Measurements from ENCODE around the gene NLGN1. TPM values are rescaled to one million over a fixed set of nuclear protein-coding genes. Genes with fewer than 3 reads are reported as not detected.

NLGN1 gene
- total RNA-seq, 1 experiment from 2014 or later, result 5.2 TPM

DNA sequence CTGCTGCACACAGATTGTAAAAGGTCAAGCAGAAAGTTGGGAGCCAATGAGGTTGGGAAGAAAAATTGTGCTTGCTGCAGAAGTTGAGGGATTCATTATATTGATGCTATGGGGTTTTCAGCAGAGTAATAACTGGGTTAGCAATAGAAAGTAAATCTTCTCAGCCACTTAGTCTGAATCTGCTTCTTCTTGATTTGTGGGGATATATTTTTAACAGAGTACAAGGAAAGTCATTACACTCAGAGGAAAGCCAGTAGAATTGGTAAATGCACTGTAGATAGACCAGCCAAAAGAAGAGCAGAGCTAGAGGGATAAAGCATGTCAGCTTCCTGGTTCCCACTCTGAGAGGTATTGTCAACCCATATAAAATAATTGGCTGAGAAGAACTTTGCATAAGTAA lies 663.6 kb downstream of the NLGN1 start:
- H3K4me1 Mint-ChIP-seq, result no peaks in the 10 kb centered on the region
- Histone ChIP-seq H3K9ac (ENCODE audit: extremely low read depth, insufficient read length, low read length) (no peak overlapping the region), H3K9me3 (ENCODE audit: control insufficient read depth, low read depth, low read length) (no peaks in the 10 kb centered on the region), H3K27ac (ENCODE audit: insufficient read length, low read depth, low read length) (no peak overlapping the region), H2BK5ac (ENCODE audit: insufficient read length, low read length) (no peak overlapping the region), H3K4me1 (ENCODE audit: insufficient read depth, low read length) (no peaks in the 10 kb centered on the region), H3K27me3 (ENCODE audit: insufficient read depth, low read length) (no peaks in the 10 kb centered on the region), H2AFZ (ENCODE audit: low read length) (no peak overlapping the region), H3K79me2 (ENCODE audit: insufficient read depth, low read length) (no peaks in the 10 kb centered on the region), H4K20me1 (ENCODE audit: control insufficient read depth, insufficient read depth, insufficient read length) (no peaks in the 10 kb centered on the region), H4K8ac (replicated peaks; ENCODE audit: insufficient read length, low read depth, low read length) (no peak overlapping the region), H3K56ac (ENCODE audit: insufficient read length, low read depth, low read length) (no peak overlapping the region), H2BK20ac (ENCODE audit: low read depth, low read length, poor library complexity, severe bottlenecking) (no peak overlapping the region), H3K18ac (ENCODE audit: insufficient read length, low read depth, low read length) (no peak overlapping the region), H3K14ac (ENCODE audit: insufficient read depth, low read length) (no peak overlapping the region), H3K79me1 (ENCODE audit: insufficient read depth, low read depth, low read length, poor library complexity, severe bottlenecking) (no peaks in the 10 kb centered on the region), H3K23me2 (ENCODE audit: insufficient read length, low read depth, low read length, poor library complexity, severe bottlenecking) (no peaks in the 10 kb centered on the region), H3K4ac (ENCODE audit: low read depth, low read length) (no peak overlapping the region), H3K4me2 (ENCODE audit: insufficient read depth, insufficient read length, low read length) (no peak overlapping the region), H4K91ac (ENCODE audit: insufficient read length, low read depth, low read length) (no peak overlapping the region), H2BK120ac (ENCODE audit: low read depth, low read length, poor library complexity, severe bottlenecking) (no peak overlapping the region), H3T11ph (ENCODE audit: low read length) (no peak overlapping the region), H2BK15ac (ENCODE audit: low read depth, low read length) (no peak overlapping the region), H3K23ac (ENCODE audit: insufficient read length, low read depth, low read length) (no peak overlapping the region), H2AK5ac (ENCODE audit: insufficient read length, low read length) (no peak overlapping the region), H4K5ac (ENCODE audit: insufficient read length, low read depth, low read length) (no peak overlapping the region), H2BK12ac (ENCODE audit: insufficient read length, low read depth, low read length) (no peak overlapping the region)
- no peaks in the 10 kb centered on the region for H3K27me3 Mint-ChIP-seq (ENCODE audit: low read depth)
- no peak for DNase-seq
- H3K36me3 Mint-ChIP-seq (ENCODE audit: insufficient read depth in 1 of 3, low read depth in 3 of 3), result peaks cover 4 to 10% (median 7%) of the 10 kb centered on the region in 3 experiments; a peak in 3 of 7 replicates
- TF ChIP-seq, protein P1, sequence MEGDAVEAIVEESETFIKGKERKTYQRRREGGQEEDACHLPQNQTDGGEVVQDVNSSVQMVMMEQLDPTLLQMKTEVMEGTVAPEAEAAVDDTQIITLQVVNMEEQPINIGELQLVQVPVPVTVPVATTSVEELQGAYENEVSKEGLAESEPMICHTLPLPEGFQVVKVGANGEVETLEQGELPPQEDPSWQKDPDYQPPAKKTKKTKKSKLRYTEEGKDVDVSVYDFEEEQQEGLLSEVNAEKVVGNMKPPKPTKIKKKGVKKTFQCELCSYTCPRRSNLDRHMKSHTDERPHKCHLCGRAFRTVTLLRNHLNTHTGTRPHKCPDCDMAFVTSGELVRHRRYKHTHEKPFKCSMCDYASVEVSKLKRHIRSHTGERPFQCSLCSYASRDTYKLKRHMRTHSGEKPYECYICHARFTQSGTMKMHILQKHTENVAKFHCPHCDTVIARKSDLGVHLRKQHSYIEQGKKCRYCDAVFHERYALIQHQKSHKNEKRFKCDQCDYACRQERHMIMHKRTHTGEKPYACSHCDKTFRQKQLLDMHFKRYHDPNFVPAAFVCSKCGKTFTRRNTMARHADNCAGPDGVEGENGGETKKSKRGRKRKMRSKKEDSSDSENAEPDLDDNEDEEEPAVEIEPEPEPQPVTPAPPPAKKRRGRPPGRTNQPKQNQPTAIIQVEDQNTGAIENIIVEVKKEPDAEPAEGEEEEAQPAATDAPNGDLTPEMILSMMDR (conservative IDR thresholded peaks at IDR 0.05), result no peak
- H3K4me3 Mint-ChIP-seq, result no peak overlapping the region
- peaks cover 7 to 14% of the 10 kb centered on the region in 2 experiments for H3K9me3 Mint-ChIP-seq
- H3K27ac Mint-ChIP-seq, result no peak overlapping the region

All from H9 (cell line).